NCI-H1694 treated with DMSO at 0.1 percent for 48 hours (cell line): Measurements from ENCODE around the gene PNPLA7.
"Not testable (repeated sequence)": the region's sequence is repeated elsewhere in the genome, so short reads cannot be mapped to it uniquely, and the experiment has no call there.

ENCODE experiments used
- DNase-seq: peaks from one replicate; lab custom pipeline; 2025; lab: John Stamatoyannopoulos, UW

The PNPLA7 gene

DNA sequence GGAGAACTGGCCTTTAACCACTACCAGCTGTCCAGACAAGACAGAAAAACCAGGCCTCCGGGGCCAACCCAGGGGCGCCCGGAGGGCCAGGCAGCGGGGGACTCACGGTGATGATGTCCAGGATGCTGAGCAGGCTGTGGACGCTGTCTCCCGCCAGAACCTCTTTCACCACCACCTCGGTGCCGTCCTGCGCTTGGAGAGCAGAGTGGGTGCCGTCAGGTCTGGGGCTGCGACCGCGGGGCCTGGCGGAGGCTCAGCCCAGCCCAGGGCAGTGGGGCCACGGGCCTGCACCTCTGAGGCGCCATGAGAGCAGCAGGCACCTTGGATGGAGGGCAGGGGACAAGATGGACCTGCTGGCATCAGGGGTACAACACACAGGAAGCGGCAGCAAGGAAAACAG is 9.7 kb downstream of the PNPLA7 start:
- no peak for DNase-seq

DNA sequence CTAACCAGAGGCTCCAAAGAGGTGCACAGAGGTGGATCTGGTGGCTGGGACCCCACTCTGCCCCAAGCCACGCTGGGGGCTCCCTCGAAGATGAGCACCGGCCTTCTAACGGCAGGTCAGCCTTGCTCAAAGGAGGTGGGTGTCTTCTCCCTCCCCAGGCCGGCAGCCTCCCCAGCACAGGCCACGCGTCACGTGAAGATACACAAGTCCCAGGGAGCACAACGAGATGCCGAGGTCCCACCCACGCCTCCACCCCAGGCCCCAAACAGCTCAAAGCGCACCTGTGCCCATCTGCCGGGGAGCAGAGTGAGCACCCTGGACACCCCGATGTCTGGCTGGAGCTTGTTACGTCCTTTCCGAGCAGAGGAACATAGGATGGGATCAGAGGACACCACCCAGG is 12.1 kb downstream of the PNPLA7 start:
- DNase-seq: no peak

DNA sequence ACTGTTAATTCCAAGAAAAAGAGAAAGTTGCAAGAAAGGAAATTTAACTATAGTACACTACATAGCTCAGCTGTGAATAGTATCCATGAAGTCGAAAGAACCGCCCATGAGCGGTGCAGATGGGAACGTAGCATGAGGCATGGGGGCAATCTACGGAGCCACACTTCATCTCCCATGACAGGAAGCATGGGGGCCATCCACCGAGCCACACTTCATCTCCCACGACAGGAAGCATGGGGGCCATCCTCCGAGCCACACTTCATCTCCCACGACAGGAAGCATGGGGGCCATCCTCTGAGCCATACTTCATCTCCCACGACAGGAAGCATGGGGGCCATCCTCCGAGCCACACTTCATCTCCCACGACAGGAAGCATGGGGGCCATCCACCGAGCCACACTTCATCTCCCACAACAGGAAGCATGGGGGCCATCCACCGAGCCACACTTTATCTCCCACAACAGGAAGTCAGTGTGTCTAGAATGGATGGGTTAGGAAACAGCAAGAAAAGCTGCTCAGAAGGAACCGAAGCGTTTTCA is 13.5 kb downstream of the PNPLA7 start:
- DNase-seq: not testable (repeated sequence)

GRCh38 chr9:137535120-137535428 is 15.1 kb downstream of the PNPLA7 start:
- DNase-seq: no peak

GRCh38 chr9:137534256-137535119 is 15.7 kb downstream of the PNPLA7 start:
- DNase-seq: peak; percentile 35

DNA sequence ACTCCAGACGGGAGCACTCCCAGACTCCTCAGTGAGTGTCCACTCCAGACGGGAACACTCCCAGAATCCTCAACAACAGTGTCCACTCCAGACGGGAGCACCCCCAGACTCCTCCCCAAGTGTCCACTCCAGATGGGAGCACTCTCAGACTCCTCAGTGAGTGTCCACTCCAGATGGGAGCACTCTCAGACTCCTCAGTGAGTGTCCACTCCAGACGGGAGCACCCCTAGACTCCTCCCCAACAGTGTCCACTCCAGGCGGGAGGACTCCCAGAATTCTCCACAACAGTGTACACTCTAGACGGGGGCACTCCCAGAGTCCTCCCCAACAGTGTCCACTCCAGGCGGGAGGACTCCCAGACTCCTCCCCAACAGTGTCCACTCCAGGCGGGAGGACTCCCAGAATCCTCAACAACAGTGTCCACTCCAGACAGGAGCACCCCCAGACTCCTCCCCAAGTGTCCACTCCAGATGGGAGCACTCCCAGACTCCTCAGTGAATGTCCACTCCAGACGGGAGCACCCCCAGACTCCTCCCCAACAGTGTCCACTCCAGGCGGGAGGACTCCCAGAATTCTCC is 17.2 kb downstream of the PNPLA7 start:
- not testable (repeated sequence) for DNase-seq

DNA sequence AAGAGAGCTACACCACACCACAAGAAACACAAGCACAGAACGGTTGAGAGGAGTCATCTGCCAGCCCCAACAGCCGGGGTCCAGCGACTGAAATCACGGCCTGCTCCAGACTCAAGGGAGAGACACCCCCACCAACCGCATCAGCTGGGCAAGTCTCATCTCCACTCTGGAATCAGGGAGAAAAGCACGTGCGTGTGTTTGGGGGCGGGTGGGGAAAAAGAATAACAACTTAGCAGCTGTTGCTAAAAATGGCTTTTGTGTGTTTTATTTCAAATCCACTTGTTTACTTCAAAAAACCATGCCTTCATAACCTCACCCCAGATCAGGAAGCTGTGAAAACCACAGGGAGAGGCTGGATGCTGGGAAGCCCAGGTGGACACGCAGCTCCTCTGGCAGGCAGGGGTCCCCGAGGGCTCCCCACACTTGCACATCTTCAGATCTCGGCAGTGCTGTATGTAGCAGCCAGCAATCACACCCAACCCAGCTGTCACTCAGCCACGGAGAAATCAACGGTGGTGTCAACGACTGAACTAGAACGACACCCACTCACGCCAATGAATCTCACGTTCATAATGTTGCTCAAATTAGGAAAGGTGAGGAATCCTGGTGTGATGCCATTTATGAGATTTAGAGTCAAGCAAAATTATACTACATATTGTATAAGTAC is 19.0 kb downstream of the PNPLA7 start:
- DNase-seq: no peak

DNA sequence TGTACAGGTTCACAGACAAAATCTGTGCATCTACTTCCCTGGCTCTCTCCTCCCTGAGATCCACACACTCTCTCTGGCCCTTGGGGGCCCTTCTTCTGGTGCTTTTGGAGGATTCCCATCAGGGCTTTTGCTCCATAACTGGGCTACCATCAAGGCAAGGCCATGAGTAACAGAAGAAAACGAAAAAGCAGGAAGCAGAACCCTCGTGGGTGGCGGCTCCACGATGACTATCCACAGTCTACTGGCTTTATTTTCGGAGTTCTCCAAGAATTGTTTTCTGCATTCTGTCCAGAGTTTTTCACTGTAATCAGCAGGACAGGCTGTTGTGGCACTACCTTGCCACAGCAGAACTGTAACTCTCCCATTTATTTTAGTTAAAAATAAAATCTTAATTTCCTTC is 19.9 kb downstream of the PNPLA7 start:
- no peak for DNase-seq

- no peak for DNase-seq
These were observed 25.3 kb downstream of the PNPLA7 start for GRCh38 chr9:137524981-137525317.

GRCh38 chr9:137524161-137524980 is 25.8 kb downstream of the PNPLA7 start:
- no peak for DNase-seq

DNA sequence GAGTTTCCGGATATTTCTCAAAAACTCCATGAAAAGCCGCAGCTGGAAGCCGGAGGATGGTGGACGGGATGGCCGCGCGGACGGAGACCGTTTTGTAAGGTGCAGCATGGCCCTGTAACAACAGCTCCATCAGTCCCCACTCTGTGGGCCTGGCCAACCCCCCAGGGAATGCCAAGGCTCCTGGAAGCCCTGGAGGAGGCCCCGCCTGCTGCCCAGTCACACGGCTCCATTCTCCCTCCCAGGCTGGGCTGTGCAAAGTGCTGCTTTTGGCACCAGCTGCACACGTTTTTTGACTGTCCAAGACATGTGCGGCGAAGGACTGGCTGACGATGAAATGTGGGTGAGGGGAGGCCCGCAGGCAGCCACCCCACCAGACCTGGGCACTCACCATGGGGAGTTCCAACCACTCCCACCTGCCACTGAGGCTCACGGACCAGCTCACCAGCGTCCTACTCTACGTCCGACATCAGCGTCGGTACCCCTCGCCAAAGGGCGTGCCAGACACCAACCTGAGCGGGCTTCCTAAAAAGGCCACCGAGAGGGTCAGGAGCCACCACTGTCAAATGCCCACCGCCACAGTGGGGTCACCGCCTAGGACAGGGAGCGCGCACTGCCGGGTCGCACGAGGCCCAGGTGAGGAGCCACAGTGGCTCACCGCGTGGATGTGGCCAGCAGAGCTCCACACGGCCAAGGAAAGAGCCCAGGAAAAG is 27.3 kb downstream of the PNPLA7 start:
- no peak for DNase-seq

- no peak for DNase-seq
These were observed 28.7 kb downstream of the PNPLA7 start for GRCh38 chr9:137521405-137521985.

DNA sequence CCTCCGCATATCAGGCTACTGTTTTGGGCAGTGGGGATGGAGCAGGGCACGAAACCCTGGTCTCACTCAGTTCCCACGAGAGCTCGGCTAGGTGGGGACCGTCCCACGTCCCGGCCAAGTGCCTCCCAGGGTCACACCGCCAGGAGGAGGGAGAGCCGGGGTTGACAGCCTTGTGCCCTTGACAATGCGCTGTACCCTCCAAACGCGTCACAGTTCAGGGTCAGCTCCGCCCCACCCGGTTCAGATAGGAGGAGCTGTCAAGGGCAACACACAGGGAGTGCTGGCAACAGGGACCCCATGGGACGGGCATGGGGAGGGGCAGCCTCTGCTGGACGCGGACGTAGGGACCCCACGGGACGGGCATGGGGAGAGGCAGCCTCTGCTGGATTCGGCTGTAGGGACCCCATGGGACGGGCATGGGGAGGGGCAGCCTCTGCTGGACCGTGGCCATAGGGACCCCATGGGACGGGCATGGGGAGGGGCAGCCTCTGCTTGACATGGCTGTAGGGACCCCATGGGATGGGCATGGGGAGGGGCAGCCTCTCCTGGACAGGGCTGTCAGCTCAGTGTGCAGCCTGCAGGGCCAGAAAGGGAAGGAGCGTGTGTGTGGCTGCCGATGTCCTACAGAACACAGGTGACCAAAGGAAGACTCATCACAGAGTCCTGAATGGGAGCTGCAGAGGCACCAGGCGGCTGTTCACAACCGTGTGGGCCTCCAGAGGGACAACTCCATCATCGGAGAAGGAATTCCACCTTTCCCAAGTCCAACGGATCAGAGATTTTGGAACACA is 29.4 kb downstream of the PNPLA7 start:
- no peak for DNase-seq

DNA sequence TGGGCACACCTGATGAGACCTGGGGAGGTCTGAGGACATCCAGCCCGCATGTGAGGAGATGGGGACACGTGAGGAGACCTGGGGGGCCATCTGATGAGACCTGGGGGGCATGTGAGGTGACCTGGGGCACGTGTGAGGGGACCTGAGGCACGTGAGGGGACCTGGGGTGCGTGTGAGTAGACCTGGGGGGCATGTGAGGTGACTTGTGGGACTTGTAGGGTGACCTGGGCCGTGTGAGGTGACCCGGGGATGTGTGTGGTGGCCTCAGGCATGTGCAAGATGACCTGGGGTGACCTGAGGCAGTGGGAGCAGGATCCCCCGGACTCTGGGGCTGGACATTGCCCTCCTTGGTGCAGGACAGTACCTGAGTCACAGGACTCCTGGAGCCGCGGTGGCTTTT is 30.6 kb downstream of the PNPLA7 start:
- DNase-seq: no peak

DNA sequence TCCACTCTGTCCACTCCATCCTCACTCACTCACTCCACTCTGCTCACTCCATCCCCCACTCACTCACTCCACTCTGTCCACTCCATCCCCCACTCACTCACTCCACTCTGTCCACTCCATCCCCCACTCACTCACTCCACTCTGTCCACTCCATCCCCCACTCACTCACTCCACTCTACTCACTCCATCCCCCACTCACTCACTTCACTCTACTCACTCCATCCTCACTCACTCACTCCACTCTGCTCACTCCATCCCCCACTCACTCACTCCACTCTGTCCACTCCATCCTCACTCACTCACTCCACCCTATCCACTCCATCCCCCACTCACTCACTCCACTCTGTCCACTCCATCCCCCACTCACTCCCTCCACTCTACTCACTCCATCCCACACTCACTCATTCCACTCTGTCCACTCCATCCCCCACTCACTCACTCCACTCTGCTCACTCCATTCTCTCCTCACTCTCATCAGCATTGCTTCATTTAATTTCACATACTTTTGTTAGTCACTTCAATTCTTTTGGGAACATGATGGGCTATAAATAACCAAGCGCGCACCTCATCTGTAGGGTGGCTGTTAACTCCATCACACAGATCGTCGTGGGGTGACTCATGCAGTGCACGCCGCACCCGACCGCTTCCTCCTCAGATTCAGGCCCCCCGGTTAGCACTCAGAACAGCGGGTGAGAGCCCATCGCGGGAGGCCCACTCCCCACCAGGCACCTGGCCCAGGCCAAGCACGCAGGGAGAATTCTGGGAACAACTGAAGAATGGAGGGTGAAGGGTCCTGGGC is 31.3 kb downstream of the PNPLA7 start:
- DNase-seq: not testable (repeated sequence)

DNA sequence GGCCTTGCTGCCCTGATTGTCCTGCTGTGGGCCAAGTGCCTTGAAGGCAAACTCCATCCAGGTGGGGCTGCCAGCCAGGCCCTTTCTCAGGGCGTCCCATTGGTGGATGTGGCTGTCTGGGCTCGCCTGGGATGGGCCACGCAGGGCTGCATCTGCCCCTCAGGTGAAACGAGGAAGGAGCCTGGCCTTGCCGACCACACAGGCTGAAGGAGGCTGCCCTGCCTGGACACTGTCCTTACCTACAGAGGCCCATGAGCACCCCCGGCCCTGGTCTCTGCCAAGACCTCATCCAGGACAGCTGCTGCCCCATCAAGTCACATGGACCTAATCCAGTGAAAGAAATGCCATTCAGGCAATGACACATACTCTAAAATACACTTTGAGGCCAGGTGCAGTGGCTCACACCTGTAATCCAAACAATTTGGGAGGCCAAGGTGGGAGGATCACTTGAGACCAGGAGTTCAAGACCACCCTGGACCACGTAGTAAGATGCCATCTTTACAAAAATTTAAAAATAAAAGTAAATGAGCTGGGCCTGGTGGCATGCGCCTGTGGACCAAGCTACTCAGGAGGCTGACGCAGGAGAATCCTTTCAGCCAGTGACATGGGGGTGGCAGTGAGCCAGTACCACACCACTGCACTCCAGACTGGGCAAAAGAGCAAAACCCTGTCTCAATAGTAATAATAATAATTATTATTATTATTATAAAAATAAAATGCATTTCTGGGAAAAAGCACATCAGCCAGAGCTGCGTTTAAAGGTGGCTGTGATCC is 33.9 kb downstream of the PNPLA7 start:
- no peak for DNase-seq

DNA sequence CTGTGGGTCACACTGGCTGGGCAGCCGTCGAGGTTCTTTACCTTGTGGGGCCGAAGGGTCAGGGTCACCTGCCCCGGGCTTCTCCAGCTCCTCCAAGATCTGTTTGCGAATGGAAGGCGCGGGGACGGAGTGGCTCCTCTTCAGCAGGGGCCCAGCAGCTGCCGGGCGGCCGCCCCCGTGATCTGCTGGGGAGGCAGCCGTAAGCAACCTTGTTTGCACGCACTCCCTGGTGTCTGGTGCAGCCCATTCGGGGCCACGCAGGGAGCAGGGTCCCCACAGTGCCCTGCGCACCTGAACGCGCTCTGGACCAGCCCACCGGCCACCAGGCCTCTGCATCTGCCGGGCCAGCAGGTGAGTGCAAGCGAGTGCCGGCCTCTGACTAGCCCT is 34.9 kb downstream of the PNPLA7 start:
- no peak for DNase-seq

GRCh38 chr9:137514691-137515337 is 35.4 kb downstream of the PNPLA7 start:
- no peak for DNase-seq
